ENCODE results near the gene TAF11L12.
"Not testable (repeated sequence)": the region's sequence is repeated elsewhere in the genome, so short reads cannot be mapped to it uniquely, and the experiment has no call there.

- TF ChIP-seq CTCF (conservative IDR thresholded peaks at IDR 0.05; ENCODE audit: low read length); EZH2phosphoT487 (IDR thresholded peaks at IDR 0.05; ENCODE audit: borderline replicate concordance): not testable (repeated sequence)
Measured at GRCh38 chr5:17610092-17610491, at the start of gene TAF11L12.
